SKM-1 (cell line): ENCODE data around the gene PRUNE2.

Experiments
- DNase-seq: peaks from one replicate; lab custom pipeline; 2025; ENCODE audit not compliant: unreplicated experiment; lab: John Stamatoyannopoulos, UW

Gene PRUNE2

DNA sequence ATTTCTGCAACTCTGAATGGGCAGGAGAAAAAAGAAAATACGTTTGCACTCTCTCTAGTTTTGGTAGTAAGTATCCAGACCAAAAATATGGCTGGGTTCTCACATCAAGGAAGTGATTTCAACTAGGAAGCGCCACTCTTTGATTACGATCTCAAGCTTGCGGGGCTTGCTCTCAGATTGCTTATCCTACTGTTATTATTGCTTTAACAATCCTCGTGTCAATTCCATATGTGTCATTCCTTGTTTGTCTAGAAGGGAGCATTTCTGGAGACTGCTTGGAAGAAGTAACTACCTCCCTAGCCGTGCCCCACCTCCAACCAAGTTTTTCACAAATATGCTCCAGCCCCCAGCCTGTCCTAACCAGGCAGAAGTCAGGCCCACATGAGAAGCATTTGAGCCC is 3.5 kb downstream of the PRUNE2 start:
- DNase-seq, result no peak

- no peak for DNase-seq
Observed at GRCh38 chr9:76901801-76902200, 4.1 kb downstream of the PRUNE2 start.

- no peak for DNase-seq
Observed at GRCh38 chr9:76900884-76901440, 5.0 kb downstream of the PRUNE2 start.

DNA sequence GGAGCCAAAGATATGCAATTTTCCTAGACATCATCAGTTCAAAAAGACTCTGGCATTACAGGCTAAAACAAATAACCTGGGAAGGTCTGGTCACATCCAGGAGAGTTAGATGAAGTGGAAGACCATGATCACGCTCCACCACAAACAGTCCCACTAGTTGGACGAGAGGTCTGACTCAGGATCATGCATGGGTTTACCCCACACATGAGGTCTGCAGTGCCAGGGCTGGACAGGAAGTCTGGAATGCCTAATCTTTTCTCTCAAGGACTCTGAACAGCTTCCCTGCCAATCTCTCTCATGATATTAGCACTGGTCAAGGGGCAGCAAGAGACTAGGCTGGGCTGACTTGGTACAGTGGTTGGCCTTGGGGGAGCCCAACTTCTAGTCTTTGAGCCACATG is 7.1 kb downstream of the PRUNE2 start:
- no peak for DNase-seq

- DNase-seq, result no peak
Observed at GRCh38 chr9:76897804-76898525, 7.9 kb downstream of the PRUNE2 start.

DNA sequence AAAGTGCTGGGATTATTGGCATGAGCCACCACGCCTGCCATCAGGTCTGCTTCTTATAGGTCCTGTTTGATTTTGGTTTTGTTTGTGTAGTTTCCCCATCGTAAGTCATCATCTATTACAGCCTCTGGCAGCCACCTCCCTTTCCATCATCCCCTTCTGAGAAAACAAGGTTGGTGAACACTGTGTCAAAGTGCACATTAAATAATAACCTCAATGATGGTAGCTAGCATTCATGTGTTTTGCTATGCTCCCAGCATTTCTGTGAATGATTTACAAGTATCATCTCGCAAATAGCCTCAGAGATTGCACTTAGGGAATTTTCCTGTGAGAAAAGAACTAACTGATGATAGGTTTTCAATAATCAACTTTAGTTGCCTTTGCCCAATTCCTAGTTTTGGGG is 9.9 kb downstream of the PRUNE2 start:
- DNase-seq, result no peak

GRCh38 chr9:76895186-76895585 is 10.7 kb downstream of the PRUNE2 start:
- DNase-seq, result no peak

DNA sequence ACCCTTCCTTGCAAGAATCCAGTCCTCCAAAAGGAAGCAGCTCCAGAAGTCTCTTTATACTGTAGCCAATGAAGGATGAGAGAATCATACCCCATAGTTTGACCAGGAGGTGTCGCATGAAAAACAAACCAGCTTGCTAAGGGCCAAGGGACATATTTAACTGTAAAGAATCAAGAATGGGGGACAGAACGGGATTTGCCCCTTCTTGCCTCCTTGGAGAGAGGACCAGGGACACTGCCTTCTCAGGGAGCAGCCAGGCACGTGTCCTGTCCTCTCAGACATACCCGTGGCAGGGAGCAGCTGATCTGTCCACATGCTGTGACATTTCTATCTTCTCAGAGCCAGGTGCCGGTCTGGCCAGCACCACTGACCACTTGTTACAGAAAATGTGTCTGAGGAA is 11.7 kb downstream of the PRUNE2 start:
- DNase-seq, result no peak

DNA sequence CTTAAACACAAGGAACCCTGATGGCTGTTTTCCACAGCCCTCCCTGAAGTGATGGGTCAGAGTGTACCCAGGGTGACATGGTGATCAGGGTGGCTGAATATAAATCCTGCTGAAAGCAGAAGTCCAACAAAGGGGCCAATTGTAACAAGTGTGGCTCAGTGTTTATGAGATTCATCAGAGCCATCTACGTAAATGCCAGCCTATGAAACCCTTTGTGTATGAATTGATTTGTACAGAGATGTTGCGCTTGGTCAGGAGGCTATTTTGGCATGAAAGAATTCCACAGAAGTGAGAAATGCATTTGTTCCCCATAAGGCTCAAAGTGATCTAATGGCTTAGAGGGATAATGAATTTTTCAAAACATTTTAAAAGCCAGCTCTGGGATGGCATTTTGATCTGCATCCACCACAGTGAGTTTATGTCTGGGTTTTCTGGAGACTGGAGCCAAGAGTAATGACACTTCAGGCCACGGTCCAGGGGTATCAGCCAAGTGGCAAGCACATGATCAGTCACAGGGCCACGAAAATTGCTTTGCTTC is 12.4 kb downstream of the PRUNE2 start:
- no peak for DNase-seq

DNA sequence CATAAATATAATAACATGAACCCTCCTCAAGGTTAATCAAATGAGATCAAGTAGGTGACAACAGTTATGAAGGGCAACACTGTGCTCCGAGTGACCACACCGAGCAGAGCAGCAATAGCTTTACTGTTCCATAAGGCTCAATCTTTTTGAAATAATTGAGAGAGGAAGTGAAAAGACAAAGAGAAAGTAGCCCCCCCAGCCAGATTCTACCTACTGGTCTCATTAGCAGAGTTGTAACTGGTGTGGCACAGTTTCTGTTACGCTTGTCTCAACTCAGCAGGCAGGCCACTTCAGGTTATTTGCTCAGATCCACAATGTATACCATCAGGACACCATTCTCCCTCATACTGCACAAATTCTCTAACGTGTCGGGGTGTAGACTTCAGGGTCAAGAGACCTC is 14.0 kb downstream of the PRUNE2 start:
- no peak for DNase-seq

- no peak for DNase-seq
Observed at GRCh38 chr9:76891279-76891678, 14.6 kb downstream of the PRUNE2 start.

- DNase-seq, result no peak
Observed at GRCh38 chr9:76887951-76888350, 18.0 kb downstream of the PRUNE2 start.

GRCh38 chr9:76887003-76887821 is 18.7 kb downstream of the PRUNE2 start:
- no peak for DNase-seq

- no peak for DNase-seq
Observed at GRCh38 chr9:76886318-76886717, 19.6 kb downstream of the PRUNE2 start.

DNA sequence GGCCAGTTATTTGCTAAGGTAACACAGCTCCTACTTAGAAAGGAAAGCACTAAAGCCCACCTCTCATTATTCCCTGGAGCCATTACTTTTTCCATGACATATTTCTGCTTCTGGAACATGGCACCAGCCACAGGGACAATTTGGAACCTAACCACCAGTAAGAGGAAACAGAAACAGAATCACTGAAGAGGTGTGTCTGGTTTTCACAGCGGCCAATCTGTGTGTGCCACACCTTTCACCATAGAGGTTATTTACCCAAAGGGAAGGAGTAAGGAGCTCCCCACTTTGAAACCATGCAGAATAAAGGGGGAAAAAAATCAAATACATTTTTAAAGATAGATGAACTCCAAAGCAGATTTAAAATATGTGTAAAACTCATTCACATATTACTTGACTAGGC is 21.1 kb downstream of the PRUNE2 start:
- no peak for DNase-seq

- DNase-seq, result no peak
Observed at GRCh38 chr9:76883341-76883855, 22.5 kb downstream of the PRUNE2 start.

DNA sequence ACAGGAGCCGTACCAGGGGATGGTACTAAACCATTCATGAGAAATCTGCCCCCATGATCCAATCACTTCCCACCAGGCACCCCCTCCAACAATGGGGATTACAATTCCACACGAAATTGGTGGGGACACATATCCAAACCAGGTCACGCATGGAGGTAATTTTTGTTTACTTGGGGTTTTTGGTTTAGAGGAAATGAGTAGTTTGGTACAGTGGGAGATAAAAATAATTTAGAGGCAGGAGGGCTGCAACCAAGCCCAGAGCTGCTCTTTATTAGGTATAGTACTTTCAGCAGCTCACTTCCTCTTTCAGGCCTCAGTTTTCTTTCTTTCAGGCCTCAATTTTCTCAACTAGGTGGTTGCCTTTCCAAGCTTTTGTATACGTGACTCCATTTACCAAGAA is 23.2 kb downstream of the PRUNE2 start:
- no peak for DNase-seq

GRCh38 chr9:76880210-76880609 is 25.7 kb downstream of the PRUNE2 start:
- no peak for DNase-seq

DNA sequence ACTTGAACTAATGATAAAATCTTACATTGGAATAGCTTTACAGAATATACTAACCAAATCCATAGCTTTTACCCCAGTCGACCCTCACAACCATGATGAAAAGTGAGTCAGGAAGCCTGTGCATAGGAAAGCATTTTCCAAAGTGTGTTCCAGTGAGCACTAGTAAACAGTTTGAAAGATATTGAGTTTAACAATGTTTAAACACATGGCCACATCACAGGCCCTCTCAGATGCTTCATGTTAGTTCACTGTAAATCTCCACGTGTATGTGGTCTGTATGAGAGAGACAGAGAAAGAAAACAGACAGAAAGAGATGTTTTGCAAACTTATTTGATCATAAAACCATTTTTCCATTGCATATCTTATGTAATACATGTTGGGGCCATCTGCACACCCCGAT is 27.0 kb downstream of the PRUNE2 start:
- DNase-seq, result no peak

GRCh38 chr9:76877961-76878360 is 28.0 kb downstream of the PRUNE2 start:
- DNase-seq, result no peak

- no peak for DNase-seq
Observed at GRCh38 chr9:76876098-76876497, 29.8 kb downstream of the PRUNE2 start.

DNA sequence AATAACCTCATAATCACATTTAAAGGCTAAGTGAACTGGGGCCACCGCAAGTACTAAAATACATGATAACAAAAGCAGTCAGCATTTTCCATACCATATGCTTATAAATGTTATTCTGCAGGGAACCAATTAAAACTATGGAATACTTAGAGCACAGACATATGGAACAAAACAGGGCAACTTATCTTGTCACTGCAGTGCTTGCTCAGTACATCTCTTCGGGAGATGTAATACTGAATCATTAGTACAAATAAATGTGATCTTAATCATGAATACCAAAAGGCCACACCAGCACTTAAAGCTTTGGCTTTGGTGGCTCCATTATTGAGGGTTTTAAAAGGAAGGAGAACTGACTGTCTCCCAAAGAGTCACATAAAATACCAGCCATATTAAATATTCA is 32.1 kb downstream of the PRUNE2 start:
- DNase-seq, result no peak
